Stimulated activated CD8-positive, alpha-beta memory T cell treated with anti-CD3 and anti-CD28 coated beads, Interleukin-2, amount 100 ng/mL, for 48 hours (primary cell): ENCODE data around the gene KRT34.
"Not testable (repeated sequence)": the region's sequence is repeated elsewhere in the genome, so short reads cannot be mapped to it uniquely, and the experiment has no call there.

Source experiments
- DNase-seq, 2 donors: peaks; one replicate each; pipeline ENCODE4 v3.0.0-alpha.2; 2020; ENCODE audit warnings: low read depth in 2 of 2

KRT34 gene

GRCh38 chr17:41404024-41404671, 22.0 kb upstream of the KRT34 start:
- peak; percentile 9 to 43 for DNase-seq

GRCh38 chr17:41403404-41404023, 21.4 kb upstream of the KRT34 start:
- DNase-seq = no peak

- no peak for DNase-seq
These were observed 20.1 kb upstream of the KRT34 start for GRCh38 chr17:41402161-41402560.

- no peak for DNase-seq
These were observed 15.0 kb upstream of the KRT34 start, which contains the start of gene KRT31 for GRCh38 chr17:41396996-41397660. Gene KRT31, minus strand, starts transcription at chr17:41397608. Its CDS starts 69 bp downstream, at chr17:41397539.

- DNase-seq = no peak
These were observed 14.2 kb upstream of the KRT34 start for GRCh38 chr17:41396340-41396739.

GRCh38 chr17:41395611-41396010, 13.5 kb upstream of the KRT34 start:
- no peak for DNase-seq

- DNase-seq = not testable (repeated sequence)
These were observed 12.9 kb upstream of the KRT34 start for GRCh38 chr17:41395044-41395443.

- DNase-seq = no peak
These were observed 12.3 kb upstream of the KRT34 start for GRCh38 chr17:41394254-41394996.

GRCh38 chr17:41393826-41394225, 11.7 kb upstream of the KRT34 start:
- DNase-seq = no peak

GRCh38 chr17:41393294-41393693, 11.2 kb upstream of the KRT34 start:
- no peak for DNase-seq

- DNase-seq = no peak
These were observed 10.2 kb upstream of the KRT34 start for GRCh38 chr17:41392278-41392677.

GRCh38 chr17:41391535-41391934, 9.4 kb upstream of the KRT34 start:
- DNase-seq = no peak

GRCh38 chr17:41390411-41390938, 8.4 kb upstream of the KRT34 start:
- no peak for DNase-seq

GRCh38 chr17:41387670-41388069, 5.6 kb upstream of the KRT34 start:
- no peak for DNase-seq

- DNase-seq = no peak
These were observed 4.1 kb upstream of the KRT34 start for GRCh38 chr17:41386227-41386626.

- no peak for DNase-seq
These were observed 1.6 kb upstream of the KRT34 start for GRCh38 chr17:41383690-41384089.

GRCh38 chr17:41382394-41382793, 288 bp upstream of the KRT34 start:
- DNase-seq = no peak

- DNase-seq = not testable (repeated sequence)
These were observed 2.0 kb downstream of the KRT34 start for GRCh38 chr17:41380091-41380490.

- DNase-seq = no peak
These were observed 4.6 kb downstream of the KRT34 start for GRCh38 chr17:41377546-41377945.

- no peak for DNase-seq
These were observed 12.4 kb downstream of the KRT34 start, which contains the start of gene KRT33B for GRCh38 chr17:41369713-41370112. Gene KRT33B, minus strand, starts transcription at chr17:41369813. Its CDS starts 63 bp downstream, at chr17:41369750.

- DNase-seq = no peak
These were observed 13.1 kb downstream of the KRT34 start for GRCh38 chr17:41369023-41369422.
